Measurements from ENCODE around the gene RASAL2. TPM values are rescaled to one million over a fixed set of nuclear protein-coding genes. Genes with fewer than 3 reads are reported as not detected.

RASAL2 gene
- total and polyA plus RNA-seq, 4 donors, result 1.9 to 37.3 (median 22.2) TPM

Other genes starting within 250 kb of the RASAL2 start
- 1 to 10 TPM; 2.4 to 7.0 TPM for gene SEC16B, start 124.0 kb upstream of the RASAL2 start, total RNA-seq
- 10 to 100 TPM in 1 of 2 donors, 1 to 10 TPM in 1; 7.9 to 12.1 TPM for gene SEC16B, start 124.0 kb upstream of the RASAL2 start, polyA plus RNA-seq